Tibial artery (tissue), 4 donors: ENCODE measurements around the gene BRPF3.

Experiments used
- DNase-seq, 2 donors: peaks; one replicate each; pipeline ENCODE4 v3.0.0-alpha.2; 2019
- H3K27ac ChIP-seq, 2 donors: fragments of 200-600 bp; sonication (generic) in 1 of 2; 1 replicate in 1 of 2; 2 replicates in 1 of 2; pipeline ENCODE4 v1.5.1; 2018 to 2019; ENCODE audit warnings: mild to moderate bottlenecking in 1 of 2
- H3K27me3 ChIP-seq, 2 donors: fragments of 200-600 bp; sonication (generic) in 1 of 2; one replicate each; pipeline versions ENCODE4 v1.5.1 to v1.6.0; 2016 to 2019
- H3K36me3 ChIP-seq, 3 donors: fragments of 200-600 bp; sonication (generic) in 2 of 3; one replicate each; pipeline ENCODE4 v1.5.1; 2016 to 2019; ENCODE audit warnings: mild to moderate bottlenecking in 2 of 3
- H3K4me1 ChIP-seq, 4 donors: fragments of 200-600 bp; sonication (generic) in 2 of 4; 1 replicate in 3 of 4; 2 replicates in 1 of 4; pipeline ENCODE4 v1.5.1; 2016 to 2019
- H3K4me3 ChIP-seq, 2 donors: fragments of 200-600 bp; sonication (generic) in 1 of 2; 1 replicate in 1 of 2; 2 replicates in 1 of 2; pipeline ENCODE4 v1.5.1; 2018 to 2019; ENCODE audit warnings: mild to moderate bottlenecking in 2 of 2
- H3K9me3 ChIP-seq, 3 donors: fragments of 200-600 bp; sonication (generic) in 1 of 3; one replicate each; pipeline ENCODE4 v1.5.1; 2016 to 2019
- CTCF ChIP-seq, 2 experiments: fragments of 200-600 bp in 1 of 2; fragments of 450-650 bp in 1 of 2; IDR thresholded peaks; one replicate each; pipeline ENCODE4 v1.5.1; 2017 to 2019; ENCODE audit warnings: antibody characterized with exemption in 2 of 2, mild to moderate bottlenecking in 1 of 2, moderate library complexity in 1 of 2
- intact Hi-C: fragments of 100-400 bp; cut with DNase I; formaldehyde crosslinking; loops from one replicate; pipeline ENCODE4 v1.15.0; 2023; ENCODE audit warnings: low total_unique reads

Gene BRPF3

DNA sequence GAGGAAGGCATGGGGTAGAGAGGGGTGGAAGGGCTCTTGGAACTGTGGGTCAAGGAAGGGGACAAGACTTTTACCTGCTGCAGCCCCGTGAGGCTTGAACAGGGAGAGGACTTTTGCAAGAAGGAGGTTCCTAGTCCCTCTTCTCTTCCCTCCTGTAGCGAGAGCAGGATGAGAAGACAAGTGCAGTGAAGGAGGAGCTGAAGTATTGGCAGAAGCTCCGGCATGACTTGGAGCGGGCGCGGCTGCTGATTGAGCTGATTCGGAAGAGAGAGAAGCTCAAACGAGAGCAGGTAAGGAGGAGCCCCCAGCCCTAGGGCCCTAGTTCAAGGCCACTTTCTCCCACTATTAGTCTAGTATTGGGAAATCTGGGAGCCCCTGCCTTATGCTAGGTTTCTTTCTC, 10.6 kb downstream of the BRPF3 start:
- no peak for DNase-seq
- intact Hi-C loops = no loop called here
- H3K9me3 ChIP-seq = no peaks in the 10 kb centered on the region
- peaks cover 0 to 9% (median 4%) of the 10 kb centered on the region in 4 donors for H3K4me1 ChIP-seq
- H3K27me3 ChIP-seq = no peaks in the 10 kb centered on the region
- peaks cover 49 to 97% (median 81%) of the 10 kb centered on the region in 3 donors for H3K36me3 ChIP-seq
- no peak overlapping the region for H3K27ac ChIP-seq
- no peak overlapping the region for H3K4me3 ChIP-seq
- TF ChIP-seq CTCF (IDR thresholded peaks at IDR 0.05) = no peak

- no peaks in the 10 kb centered on the region for H3K4me1 ChIP-seq
- H3K4me3 ChIP-seq = no peak overlapping the region
- H3K27me3 ChIP-seq = no peaks in the 10 kb centered on the region
- H3K9me3 ChIP-seq = no peaks in the 10 kb centered on the region
- H3K36me3 ChIP-seq = peaks cover 69 to 99% (median 90%) of the 10 kb centered on the region in 3 donors
- no peak for TF ChIP-seq CTCF (IDR thresholded peaks at IDR 0.05)
- intact Hi-C loops = no loop called here
- H3K27ac ChIP-seq = no peak overlapping the region
- DNase-seq = no peak
These were observed 13.1 kb downstream of the BRPF3 start for GRCh38 chr6:36209606-36210005.

GRCh38 chr6:36210182-36210581, 13.6 kb downstream of the BRPF3 start:
- TF ChIP-seq CTCF (IDR thresholded peaks at IDR 0.05) = no peak
- H3K27ac ChIP-seq = no peak overlapping the region
- H3K4me3 ChIP-seq = no peak overlapping the region
- peaks cover 75 to 99% (median 91%) of the 10 kb centered on the region in 3 donors for H3K36me3 ChIP-seq
- H3K4me1 ChIP-seq = no peaks in the 10 kb centered on the region
- no peaks in the 10 kb centered on the region for H3K9me3 ChIP-seq
- no peaks in the 10 kb centered on the region for H3K27me3 ChIP-seq
- DNase-seq = no peak
- intact Hi-C loops = no loop called here

GRCh38 chr6:36210886-36211595, 14.5 kb downstream of the BRPF3 start:
- Histone ChIP-seq H3K9me3 (no peaks in the 10 kb centered on the region), H3K4me1 (no peaks in the 10 kb centered on the region), H3K36me3 (peaks cover 77 to 99% (median 91%) of the 10 kb centered on the region in 3 donors), H3K27me3 (no peaks in the 10 kb centered on the region), H3K27ac (no peak overlapping the region), H3K4me3 (no peak overlapping the region)
- no peak for DNase-seq
- intact Hi-C loops = no loop called here
- no peak for TF ChIP-seq CTCF (IDR thresholded peaks at IDR 0.05)

DNA sequence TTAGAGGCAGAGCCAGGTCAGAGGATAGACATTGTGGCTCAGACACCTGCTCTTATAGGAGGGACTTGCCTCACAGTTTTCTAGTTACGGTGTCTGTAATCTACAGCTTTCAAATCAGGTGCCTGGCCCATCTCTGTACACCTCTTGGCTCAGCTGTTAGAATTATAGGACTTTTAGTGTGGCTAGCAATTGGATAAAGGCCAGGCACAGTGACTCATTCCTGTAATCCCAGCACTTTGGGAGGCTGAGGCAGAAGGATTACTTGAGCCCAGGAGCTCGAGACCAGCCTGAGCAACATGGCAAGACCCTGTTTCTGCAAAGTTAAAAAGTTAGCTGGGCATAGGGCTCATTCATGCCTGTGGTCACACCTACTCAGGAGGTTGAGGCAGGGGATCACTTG, 20.0 kb downstream of the BRPF3 start:
- Histone ChIP-seq H3K4me3 (no peak overlapping the region), H3K9me3 (no peaks in the 10 kb centered on the region), H3K27ac (no peak overlapping the region), H3K36me3 (peaks cover 50 to 95% (median 72%) of the 10 kb centered on the region in 3 donors), H3K4me1 (no peaks in the 10 kb centered on the region), H3K27me3 (no peaks in the 10 kb centered on the region)
- no peak for DNase-seq
- no peak for TF ChIP-seq CTCF (IDR thresholded peaks at IDR 0.05)
- intact Hi-C loops = no loop called here
